HL-60 (cell line): ENCODE results near the gene ATP1A3.

Source experiments
- POLR2AphosphoS5 ChIP-seq: IDR thresholded peaks from 2 replicates; pipeline ENCODE4 v1.6.1; 2012; ENCODE audit warnings: low read depth
- SPI1 ChIP-seq: IDR thresholded peaks from 2 replicates; pipeline ENCODE4 v1.6.1; 2012; ENCODE audit warnings: low read depth, mild to moderate bottlenecking, borderline replicate concordance
- TF ChIP-seq, protein P1 (sequence below): IDR thresholded peaks from 2 replicates; pipeline ENCODE4 v1.6.1; 2012; ENCODE audit warnings: low read depth; ENCODE audit not compliant: insufficient replicate concordance
- TF ChIP-seq, protein P2 (sequence below): IDR thresholded peaks from one replicate; pipeline ENCODE4 v1.5.1; 2011; ENCODE audit warnings: low read length, control low read depth, inconsistent platforms; ENCODE audit not compliant: insufficient read depth

DNA sequence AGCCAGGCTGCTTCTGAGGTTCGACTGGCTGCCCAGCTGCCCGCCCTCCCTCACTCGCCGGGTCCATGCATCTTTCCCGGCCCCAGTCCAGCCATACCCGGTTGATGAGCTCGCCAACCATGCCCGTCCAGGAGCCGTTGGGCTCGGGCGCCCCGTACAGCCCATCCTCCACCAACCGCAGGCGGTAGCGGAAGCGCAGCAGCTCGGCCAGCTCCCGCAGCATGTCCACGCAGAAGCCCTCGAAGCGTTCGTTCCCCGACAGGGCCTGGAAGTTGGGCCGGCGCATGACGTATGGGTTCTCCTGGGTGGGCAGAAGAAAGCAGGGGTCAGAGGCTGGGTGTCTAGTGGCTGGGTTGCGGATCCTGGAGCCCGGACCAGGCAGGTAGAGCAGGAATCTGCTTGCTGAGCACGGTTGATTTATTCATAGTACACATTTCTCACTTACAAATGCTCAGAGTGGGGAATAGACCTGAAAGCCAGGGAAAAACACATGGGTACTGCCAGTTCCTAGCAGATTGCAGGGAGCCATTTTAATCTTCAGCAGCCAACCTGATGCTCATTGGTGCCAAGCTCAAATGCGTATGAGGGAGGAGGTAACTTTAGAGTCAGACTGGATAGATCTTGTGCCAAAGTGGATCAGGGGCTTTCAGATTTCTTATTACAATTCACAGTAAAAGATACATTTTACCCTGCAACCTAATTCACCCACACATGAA, 48.6 kb upstream of the ATP1A3 start:
- TF ChIP-seq, protein P1, sequence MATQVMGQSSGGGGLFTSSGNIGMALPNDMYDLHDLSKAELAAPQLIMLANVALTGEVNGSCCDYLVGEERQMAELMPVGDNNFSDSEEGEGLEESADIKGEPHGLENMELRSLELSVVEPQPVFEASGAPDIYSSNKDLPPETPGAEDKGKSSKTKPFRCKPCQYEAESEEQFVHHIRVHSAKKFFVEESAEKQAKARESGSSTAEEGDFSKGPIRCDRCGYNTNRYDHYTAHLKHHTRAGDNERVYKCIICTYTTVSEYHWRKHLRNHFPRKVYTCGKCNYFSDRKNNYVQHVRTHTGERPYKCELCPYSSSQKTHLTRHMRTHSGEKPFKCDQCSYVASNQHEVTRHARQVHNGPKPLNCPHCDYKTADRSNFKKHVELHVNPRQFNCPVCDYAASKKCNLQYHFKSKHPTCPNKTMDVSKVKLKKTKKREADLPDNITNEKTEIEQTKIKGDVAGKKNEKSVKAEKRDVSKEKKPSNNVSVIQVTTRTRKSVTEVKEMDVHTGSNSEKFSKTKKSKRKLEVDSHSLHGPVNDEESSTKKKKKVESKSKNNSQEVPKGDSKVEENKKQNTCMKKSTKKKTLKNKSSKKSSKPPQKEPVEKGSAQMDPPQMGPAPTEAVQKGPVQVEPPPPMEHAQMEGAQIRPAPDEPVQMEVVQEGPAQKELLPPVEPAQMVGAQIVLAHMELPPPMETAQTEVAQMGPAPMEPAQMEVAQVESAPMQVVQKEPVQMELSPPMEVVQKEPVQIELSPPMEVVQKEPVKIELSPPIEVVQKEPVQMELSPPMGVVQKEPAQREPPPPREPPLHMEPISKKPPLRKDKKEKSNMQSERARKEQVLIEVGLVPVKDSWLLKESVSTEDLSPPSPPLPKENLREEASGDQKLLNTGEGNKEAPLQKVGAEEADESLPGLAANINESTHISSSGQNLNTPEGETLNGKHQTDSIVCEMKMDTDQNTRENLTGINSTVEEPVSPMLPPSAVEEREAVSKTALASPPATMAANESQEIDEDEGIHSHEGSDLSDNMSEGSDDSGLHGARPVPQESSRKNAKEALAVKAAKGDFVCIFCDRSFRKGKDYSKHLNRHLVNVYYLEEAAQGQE = no peak
- TF ChIP-seq, protein P2, sequence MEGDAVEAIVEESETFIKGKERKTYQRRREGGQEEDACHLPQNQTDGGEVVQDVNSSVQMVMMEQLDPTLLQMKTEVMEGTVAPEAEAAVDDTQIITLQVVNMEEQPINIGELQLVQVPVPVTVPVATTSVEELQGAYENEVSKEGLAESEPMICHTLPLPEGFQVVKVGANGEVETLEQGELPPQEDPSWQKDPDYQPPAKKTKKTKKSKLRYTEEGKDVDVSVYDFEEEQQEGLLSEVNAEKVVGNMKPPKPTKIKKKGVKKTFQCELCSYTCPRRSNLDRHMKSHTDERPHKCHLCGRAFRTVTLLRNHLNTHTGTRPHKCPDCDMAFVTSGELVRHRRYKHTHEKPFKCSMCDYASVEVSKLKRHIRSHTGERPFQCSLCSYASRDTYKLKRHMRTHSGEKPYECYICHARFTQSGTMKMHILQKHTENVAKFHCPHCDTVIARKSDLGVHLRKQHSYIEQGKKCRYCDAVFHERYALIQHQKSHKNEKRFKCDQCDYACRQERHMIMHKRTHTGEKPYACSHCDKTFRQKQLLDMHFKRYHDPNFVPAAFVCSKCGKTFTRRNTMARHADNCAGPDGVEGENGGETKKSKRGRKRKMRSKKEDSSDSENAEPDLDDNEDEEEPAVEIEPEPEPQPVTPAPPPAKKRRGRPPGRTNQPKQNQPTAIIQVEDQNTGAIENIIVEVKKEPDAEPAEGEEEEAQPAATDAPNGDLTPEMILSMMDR = no peak
- TF ChIP-seq SPI1 = no peak
- no peak for TF ChIP-seq POLR2AphosphoS5
